Measurements from ENCODE around the gene RPEL1.
"Not testable (repeated sequence)": the region's sequence is repeated elsewhere in the genome, so short reads cannot be mapped to it uniquely, and the experiment has no call there.

The RPEL1 gene

GRCh38 chr10:103207141-103207540 is 38.5 kb upstream of the RPEL1 start:
- H3K9me2 ChIP-seq (replicated peaks; ENCODE audit: insufficient read depth, low read length) = no peaks in the 10 kb centered on the region
- H3K27ac ChIP-seq (ENCODE audit: low read depth, low read length) = no peak overlapping the region
- H3K36me3 ChIP-seq (ENCODE audit: low read length) = no peaks in the 10 kb centered on the region
- no peak for TF ChIP-seq EZH2phosphoT487 (conservative IDR thresholded peaks at IDR 0.05; ENCODE audit: low read length)
- no peaks in the 10 kb centered on the region; the same call in 1 of the 2 replicates for H3K9me3 ChIP-seq (ENCODE audit: insufficient read depth, low read length)
- H3K9ac ChIP-seq (ENCODE audit: low read length) = no peak overlapping the region
- no peaks in the 10 kb centered on the region for H4K20me1 ChIP-seq (ENCODE audit: low read depth, low read length)
- H3K4me3 ChIP-seq (ENCODE audit: insufficient read depth, low read length, poor library complexity, severe bottlenecking) = no peak overlapping the region
- H3K79me2 ChIP-seq (ENCODE audit: insufficient read depth, low read length) = no peaks in the 10 kb centered on the region
- no peaks in the 10 kb centered on the region for H3K27me3 ChIP-seq (ENCODE audit: low read length)
- no peak overlapping the region for H3K4me2 ChIP-seq (ENCODE audit: low read depth, low read length, poor library complexity, severe bottlenecking)
- no peaks in the 10 kb centered on the region for H3F3A ChIP-seq (ENCODE audit: insufficient read depth)
- H2AFZ ChIP-seq (ENCODE audit: low read depth, low read length, severe bottlenecking) = no peak overlapping the region

GRCh38 chr10:103207643-103208042 is 38.0 kb upstream of the RPEL1 start:
- H3K9ac ChIP-seq (ENCODE audit: low read length); H3K79me2 ChIP-seq (ENCODE audit: insufficient read depth, low read length); H3K4me2 ChIP-seq (ENCODE audit: low read depth, low read length, poor library complexity, severe bottlenecking); H2AFZ ChIP-seq (ENCODE audit: low read depth, low read length, severe bottlenecking); H3K36me3 ChIP-seq (ENCODE audit: low read length); H3K4me3 ChIP-seq (ENCODE audit: insufficient read depth, low read length, poor library complexity, severe bottlenecking); H3K9me3 ChIP-seq (ENCODE audit: insufficient read depth, low read length); H3K27me3 ChIP-seq (ENCODE audit: low read length); H3K9me2 ChIP-seq (replicated peaks; ENCODE audit: insufficient read depth, low read length); H4K20me1 ChIP-seq (ENCODE audit: low read depth, low read length); H3K27ac ChIP-seq (ENCODE audit: low read depth, low read length); H3F3A ChIP-seq (ENCODE audit: insufficient read depth): not testable (repeated sequence)

- not testable (repeated sequence) for H3K36me3 ChIP-seq (ENCODE audit: low read length); H3K9me3 ChIP-seq (ENCODE audit: insufficient read depth, low read length)
Observed at GRCh38 chr10:103210262-103210661, 35.4 kb upstream of the RPEL1 start.

GRCh38 chr10:103215601-103216000 is 30.1 kb upstream of the RPEL1 start:
- Histone ChIP-seq H3K9me3 (ENCODE audit: insufficient read depth, low read length) (no peaks in the 10 kb centered on the region), H3K9me2 (replicated peaks; ENCODE audit: insufficient read depth, low read length) (no peaks in the 10 kb centered on the region), H2AFZ (ENCODE audit: low read depth, low read length, severe bottlenecking) (no peak overlapping the region), H3K36me3 (ENCODE audit: low read length) (no peaks in the 10 kb centered on the region), H4K20me1 (ENCODE audit: low read depth, low read length) (no peaks in the 10 kb centered on the region), H3K9ac (ENCODE audit: low read length) (no peak overlapping the region), H3K4me2 (ENCODE audit: low read depth, low read length, poor library complexity, severe bottlenecking) (no peak overlapping the region), H3K79me2 (ENCODE audit: insufficient read depth, low read length) (no peaks in the 10 kb centered on the region), H3F3A (ENCODE audit: insufficient read depth) (no peaks in the 10 kb centered on the region), H3K27ac (ENCODE audit: low read depth, low read length) (no peak overlapping the region), H3K27me3 (ENCODE audit: low read length) (no peaks in the 10 kb centered on the region), H3K4me3 (ENCODE audit: insufficient read depth, low read length, poor library complexity, severe bottlenecking) (no peak overlapping the region)
- TF ChIP-seq EZH2phosphoT487 (conservative IDR thresholded peaks at IDR 0.05; ENCODE audit: low read length) (no peak), CTCF (IDR thresholded peaks at IDR 0.05; ENCODE audit: insufficient read depth, low read length, poor library complexity, severe bottlenecking) (no peak)

More at GRCh38 chr10:103210262-103210661, 35.4 kb upstream of the RPEL1 start:
- not testable (repeated sequence) for H2AFZ ChIP-seq (ENCODE audit: low read depth, low read length, severe bottlenecking); H3K27me3 ChIP-seq (ENCODE audit: low read length); H4K20me1 ChIP-seq (ENCODE audit: low read depth, low read length); H3K4me3 ChIP-seq (ENCODE audit: insufficient read depth, low read length, poor library complexity, severe bottlenecking); H3F3A ChIP-seq (ENCODE audit: insufficient read depth); H3K9ac ChIP-seq (ENCODE audit: low read length); H3K79me2 ChIP-seq (ENCODE audit: insufficient read depth, low read length); H3K4me2 ChIP-seq (ENCODE audit: low read depth, low read length, poor library complexity, severe bottlenecking); H3K27ac ChIP-seq (ENCODE audit: low read depth, low read length); H3K9me2 ChIP-seq (replicated peaks; ENCODE audit: insufficient read depth, low read length)

GRCh38 chr10:103216362-103216761 is 29.3 kb upstream of the RPEL1 start:
- not testable (repeated sequence) for H3K27me3 ChIP-seq (ENCODE audit: low read length); H3K9ac ChIP-seq (ENCODE audit: low read length); H3K79me2 ChIP-seq (ENCODE audit: insufficient read depth, low read length); H3F3A ChIP-seq (ENCODE audit: insufficient read depth); H3K9me3 ChIP-seq (ENCODE audit: insufficient read depth, low read length); H3K36me3 ChIP-seq (ENCODE audit: low read length); H3K9me2 ChIP-seq (replicated peaks; ENCODE audit: insufficient read depth, low read length); H4K20me1 ChIP-seq (ENCODE audit: low read depth, low read length); H2AFZ ChIP-seq (ENCODE audit: low read depth, low read length, severe bottlenecking); H3K27ac ChIP-seq (ENCODE audit: low read depth, low read length); H3K4me2 ChIP-seq (ENCODE audit: low read depth, low read length, poor library complexity, severe bottlenecking); H3K4me3 ChIP-seq (ENCODE audit: insufficient read depth, low read length, poor library complexity, severe bottlenecking)
